ENCODE data around the gene ABLIM2.

- no peak for TF ChIP-seq RFX5 (IDR thresholded peaks at IDR 0.05; ENCODE audit: low read depth, low read length)
- TF ChIP-seq EP300 (IDR thresholded peaks at IDR 0.05; ENCODE audit: borderline replicate concordance in 1 of 2, control insufficient read depth in 1 of 2, low read depth in 2 of 2, low read length in 2 of 2), result no peak
- TF ChIP-seq, protein P1, sequence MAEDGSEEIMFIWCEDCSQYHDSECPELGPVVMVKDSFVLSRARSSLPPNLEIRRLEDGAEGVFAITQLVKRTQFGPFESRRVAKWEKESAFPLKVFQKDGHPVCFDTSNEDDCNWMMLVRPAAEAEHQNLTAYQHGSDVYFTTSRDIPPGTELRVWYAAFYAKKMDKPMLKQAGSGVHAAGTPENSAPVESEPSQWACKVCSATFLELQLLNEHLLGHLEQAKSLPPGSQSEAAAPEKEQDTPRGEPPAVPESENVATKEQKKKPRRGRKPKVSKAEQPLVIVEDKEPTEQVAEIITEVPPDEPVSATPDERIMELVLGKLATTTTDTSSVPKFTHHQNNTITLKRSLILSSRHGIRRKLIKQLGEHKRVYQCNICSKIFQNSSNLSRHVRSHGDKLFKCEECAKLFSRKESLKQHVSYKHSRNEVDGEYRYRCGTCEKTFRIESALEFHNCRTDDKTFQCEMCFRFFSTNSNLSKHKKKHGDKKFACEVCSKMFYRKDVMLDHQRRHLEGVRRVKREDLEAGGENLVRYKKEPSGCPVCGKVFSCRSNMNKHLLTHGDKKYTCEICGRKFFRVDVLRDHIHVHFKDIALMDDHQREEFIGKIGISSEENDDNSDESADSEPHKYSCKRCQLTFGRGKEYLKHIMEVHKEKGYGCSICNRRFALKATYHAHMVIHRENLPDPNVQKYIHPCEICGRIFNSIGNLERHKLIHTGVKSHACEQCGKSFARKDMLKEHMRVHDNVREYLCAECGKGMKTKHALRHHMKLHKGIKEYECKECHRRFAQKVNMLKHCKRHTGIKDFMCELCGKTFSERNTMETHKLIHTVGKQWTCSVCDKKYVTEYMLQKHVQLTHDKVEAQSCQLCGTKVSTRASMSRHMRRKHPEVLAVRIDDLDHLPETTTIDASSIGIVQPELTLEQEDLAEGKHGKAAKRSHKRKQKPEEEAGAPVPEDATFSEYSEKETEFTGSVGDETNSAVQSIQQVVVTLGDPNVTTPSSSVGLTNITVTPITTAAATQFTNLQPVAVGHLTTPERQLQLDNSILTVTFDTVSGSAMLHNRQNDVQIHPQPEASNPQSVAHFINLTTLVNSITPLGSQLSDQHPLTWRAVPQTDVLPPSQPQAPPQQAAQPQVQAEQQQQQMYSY (CRISPR knock-in tag; IDR thresholded peaks at IDR 0.05), result no peak
- no peak for TF ChIP-seq EZH2 (IDR thresholded peaks at IDR 0.05; ENCODE audit: borderline replicate concordance, control insufficient read depth, low read depth, low read length)
- TF ChIP-seq, protein P2, sequence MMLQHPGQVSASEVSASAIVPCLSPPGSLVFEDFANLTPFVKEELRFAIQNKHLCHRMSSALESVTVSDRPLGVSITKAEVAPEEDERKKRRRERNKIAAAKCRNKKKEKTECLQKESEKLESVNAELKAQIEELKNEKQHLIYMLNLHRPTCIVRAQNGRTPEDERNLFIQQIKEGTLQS (IDR thresholded peaks at IDR 0.05; ENCODE audit: borderline replicate concordance, extremely low read depth, low read depth, low read length), result no peak
- no peak for TF ChIP-seq CTCF (IDR thresholded peaks at IDR 0.05 in 2 of 3, conservative IDR thresholded peaks at IDR 0.05 in 1 of 3; ENCODE audit: control insufficient read depth in 2 of 3, extremely low read depth in 1 of 3, insufficient read depth in 1 of 3, low read depth in 3 of 3, low read length in 3 of 3)
These were observed 231.8 kb downstream of the ABLIM2 start for GRCh38 chr4:7926822-7927221.
